ENCODE results near the gene ZFAND3. TPM values are rescaled to one million over a fixed set of nuclear protein-coding genes. Genes with fewer than 3 reads are reported as not detected.

The ZFAND3 gene
- total and polyA plus RNA-seq, 10 of the 15 experiments (the other 5 are each of a cell fraction or from before 2014, with no cell fraction given), result 0.90 to 34.4 (median 16.3) TPM

GRCh38 chr6:38158762-38159350, 339.3 kb downstream of the ZFAND3 start:
- intact Hi-C loops (cut with micrococcal nuclease; ENCODE audit: unreplicated experiment) (no loop called here), in situ Hi-C loops (cut with MboI) (no loop called here)
- DNase-seq (ENCODE audit: low read depth, low spot score) (no peak), FAIRE-seq (no peak), ATAC-seq (no peak)
- ChIA-PET CTCF (no interaction called here), RAD21 (ENCODE audit: unreplicated experiment) (no interaction called here), POLR2A (no interaction called here), SMC1A (ENCODE audit: uncharacterized antibody, unreplicated experiment) (no interaction called here)
- no TSS peak for BruUV-seq (replicated peaks)
- H3K4me3 ChIP-seq, result no peak overlapping the region
- no peaks in the 10 kb centered on the region for H3K79me2 ChIP-seq (ENCODE audit: control insufficient read depth, insufficient read depth, low read length)
- peaks cover 0 to 1% of the 10 kb centered on the region in 2 experiments; a peak in 2 of 4 replicates for H3K36me3 ChIP-seq (ENCODE audit: control insufficient read depth in 2 of 2, insufficient read depth in 2 of 2, low read length in 1 of 2)
- TF ChIP-seq E4F1 (IDR thresholded peaks at IDR 0.05; ENCODE audit: borderline replicate concordance, partially characterized antibody) (no peak), NKRF (conservative IDR thresholded peaks at IDR 0.05) (no peak)
- no peak overlapping the region for H3K4me2 ChIP-seq (ENCODE audit: control insufficient read depth, insufficient read depth)
- H4K20me1 ChIP-seq (ENCODE audit: control insufficient read depth, insufficient read depth), result no peaks in the 10 kb centered on the region
- no peaks in the 10 kb centered on the region for H3K4me1 ChIP-seq (ENCODE audit: control insufficient read depth, insufficient read depth, low read length)
- no peaks in the 10 kb centered on the region for H3K27me3 ChIP-seq (replicated peaks in 1 of 2; ENCODE audit: control insufficient read depth in 2 of 2, insufficient read depth in 2 of 2, low read length in 1 of 2)
- no peak overlapping the region for H3K27ac ChIP-seq (ENCODE audit: control insufficient read depth, insufficient read depth)
- no peak overlapping the region for H3K9ac ChIP-seq (ENCODE audit: control insufficient read depth, insufficient read depth, low read length)
- H3K9me3 ChIP-seq (replicated peaks; ENCODE audit: control insufficient read depth, insufficient read depth, low read length), result no peaks in the 10 kb centered on the region
- no peak overlapping the region for H2AFZ ChIP-seq (ENCODE audit: control insufficient read depth, low read depth, low read length)
- WGBS (ENCODE audit: insufficient coverage, insufficient replicate concordance, low lambda C conversion rate, missing lambda C conversion rate), result 94% methylated on average over 14 of the region's 14 CpGs
